Measurements from ENCODE around the gene C16orf90. TPM values are rescaled to one million over a fixed set of nuclear protein-coding genes. Genes with fewer than 3 reads are reported as not detected.

C16orf90 gene
- total RNA-seq, 1 donor from 2014 or later: not detected

DNA sequence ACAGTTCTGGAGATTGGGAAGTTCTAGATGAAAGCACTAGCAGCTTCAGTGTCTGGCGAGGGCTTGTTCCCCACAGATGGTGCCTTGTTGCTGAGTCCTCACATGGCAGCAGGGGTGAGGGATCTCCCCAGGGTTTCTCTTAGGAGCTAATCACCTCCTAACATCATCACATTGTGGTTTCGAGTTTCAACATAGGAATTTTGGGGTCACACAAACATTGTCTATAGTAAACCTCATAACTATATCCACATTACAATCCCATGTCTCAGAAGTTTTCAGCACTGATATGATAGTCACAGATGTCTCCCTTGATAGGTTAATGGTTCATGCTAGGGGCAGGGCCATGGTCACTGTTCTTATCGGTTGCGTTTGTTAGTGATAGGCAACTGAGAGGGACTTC is 19.3 kb upstream of the C16orf90 start:
- H3K27ac Mint-ChIP-seq (ENCODE audit: unreplicated experiment): no peak overlapping the region
- H3K27me3 Mint-ChIP-seq (ENCODE audit: unreplicated experiment): no peaks in the 10 kb centered on the region
- H3K4me3 Mint-ChIP-seq (ENCODE audit: unreplicated experiment): no peak overlapping the region
- TF ChIP-seq, protein P1, sequence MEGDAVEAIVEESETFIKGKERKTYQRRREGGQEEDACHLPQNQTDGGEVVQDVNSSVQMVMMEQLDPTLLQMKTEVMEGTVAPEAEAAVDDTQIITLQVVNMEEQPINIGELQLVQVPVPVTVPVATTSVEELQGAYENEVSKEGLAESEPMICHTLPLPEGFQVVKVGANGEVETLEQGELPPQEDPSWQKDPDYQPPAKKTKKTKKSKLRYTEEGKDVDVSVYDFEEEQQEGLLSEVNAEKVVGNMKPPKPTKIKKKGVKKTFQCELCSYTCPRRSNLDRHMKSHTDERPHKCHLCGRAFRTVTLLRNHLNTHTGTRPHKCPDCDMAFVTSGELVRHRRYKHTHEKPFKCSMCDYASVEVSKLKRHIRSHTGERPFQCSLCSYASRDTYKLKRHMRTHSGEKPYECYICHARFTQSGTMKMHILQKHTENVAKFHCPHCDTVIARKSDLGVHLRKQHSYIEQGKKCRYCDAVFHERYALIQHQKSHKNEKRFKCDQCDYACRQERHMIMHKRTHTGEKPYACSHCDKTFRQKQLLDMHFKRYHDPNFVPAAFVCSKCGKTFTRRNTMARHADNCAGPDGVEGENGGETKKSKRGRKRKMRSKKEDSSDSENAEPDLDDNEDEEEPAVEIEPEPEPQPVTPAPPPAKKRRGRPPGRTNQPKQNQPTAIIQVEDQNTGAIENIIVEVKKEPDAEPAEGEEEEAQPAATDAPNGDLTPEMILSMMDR (IDR thresholded peaks at IDR 0.05): no peak
- peaks cover 48% of the 10 kb centered on the region for H3K36me3 Mint-ChIP-seq (ENCODE audit: unreplicated experiment)
- DNase-seq (ENCODE audit: extremely low spot score, unreplicated experiment): no peak
- H3K4me1 Mint-ChIP-seq (ENCODE audit: unreplicated experiment): peaks cover 4% of the 10 kb centered on the region
- H3K9me3 Mint-ChIP-seq (ENCODE audit: unreplicated experiment): no peaks in the 10 kb centered on the region

DNA sequence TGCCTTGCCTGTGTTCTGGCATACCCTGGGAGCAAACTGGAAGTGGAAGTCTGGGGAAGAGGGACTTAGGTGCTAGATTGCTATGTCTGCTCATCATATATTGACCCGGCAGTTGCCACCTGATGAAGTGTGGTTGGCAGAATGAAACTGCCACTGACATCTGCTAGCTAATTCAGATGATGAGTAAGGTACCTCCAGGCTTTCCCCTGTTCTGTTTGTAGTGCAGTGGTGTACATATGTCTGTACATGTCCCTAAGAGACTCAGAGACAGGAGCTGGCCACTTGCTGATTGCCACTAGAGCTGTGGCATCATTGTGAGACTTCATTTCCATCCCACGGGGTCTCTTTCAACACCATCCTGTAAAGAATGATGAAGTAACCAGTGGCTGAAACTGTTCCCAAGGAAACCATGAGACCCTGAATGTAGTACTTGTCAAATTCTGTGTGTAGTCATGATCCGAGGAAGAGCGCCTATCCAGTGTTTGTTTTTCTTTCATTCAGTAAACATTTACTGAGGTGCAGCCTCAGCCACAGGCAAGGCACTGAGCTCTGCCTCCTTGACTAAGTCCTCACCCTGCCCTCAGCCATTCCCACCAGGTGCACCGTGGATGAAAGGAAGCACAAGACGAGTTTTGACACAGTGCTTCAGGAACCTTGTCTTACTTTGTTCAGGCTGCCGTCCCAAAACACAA is 18.7 kb upstream of the C16orf90 start:
- Mint-ChIP-seq H3K27ac (ENCODE audit: unreplicated experiment) (no peak overlapping the region), H3K4me3 (ENCODE audit: unreplicated experiment) (no peak overlapping the region), H3K36me3 (ENCODE audit: unreplicated experiment) (peaks cover 44% of the 10 kb centered on the region), H3K4me1 (ENCODE audit: unreplicated experiment) (peaks cover 4% of the 10 kb centered on the region), H3K9me3 (ENCODE audit: unreplicated experiment) (no peaks in the 10 kb centered on the region), H3K27me3 (ENCODE audit: unreplicated experiment) (no peaks in the 10 kb centered on the region)
- DNase-seq (ENCODE audit: extremely low spot score, unreplicated experiment): no peak
- TF ChIP-seq, protein P1 (IDR thresholded peaks at IDR 0.05): no peak

DNA sequence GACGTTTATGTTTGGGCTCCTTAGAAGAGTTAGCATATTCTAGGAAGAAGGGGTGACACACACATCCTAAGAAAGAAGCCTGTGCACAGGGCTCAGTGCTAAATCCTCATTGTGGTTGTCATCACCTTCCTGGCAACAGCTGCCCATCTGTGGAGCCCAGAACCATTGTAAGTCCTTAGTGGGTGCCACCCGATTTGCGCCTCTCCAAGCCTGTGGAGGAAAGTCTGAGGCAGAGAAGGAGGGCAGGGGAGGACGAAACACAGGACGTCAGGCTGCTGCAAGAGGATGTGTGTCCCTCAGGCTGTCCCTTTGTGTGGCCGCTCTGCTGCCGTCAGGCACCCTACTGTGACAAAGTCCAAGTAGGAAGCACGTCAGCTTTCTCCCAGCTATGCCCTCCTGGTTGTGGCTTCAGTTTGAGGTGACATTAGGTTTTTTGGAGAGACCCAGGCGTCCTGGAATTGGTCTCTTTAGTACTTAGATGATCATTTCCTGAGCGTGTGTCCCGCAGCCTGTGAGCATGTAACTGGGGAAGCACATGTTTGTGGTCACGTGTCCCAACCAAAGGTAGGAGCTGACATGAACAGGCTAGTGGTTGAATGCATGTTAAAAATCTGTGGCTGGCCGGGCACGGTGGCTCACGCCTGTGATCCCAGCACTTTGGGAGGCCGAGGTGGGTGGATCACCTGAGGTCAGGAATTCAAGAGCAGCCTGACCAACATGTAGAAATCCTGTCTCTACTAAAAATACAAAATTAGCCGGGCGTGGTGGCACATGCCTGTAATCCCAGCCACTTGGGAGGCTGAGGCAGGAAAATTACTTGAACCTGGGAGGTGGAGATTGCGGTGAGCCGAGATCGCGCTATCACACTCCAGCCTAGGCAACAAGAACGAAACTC is 16.2 kb upstream of the C16orf90 start:
- Mint-ChIP-seq H3K4me3 (ENCODE audit: unreplicated experiment) (no peak overlapping the region), H3K36me3 (ENCODE audit: unreplicated experiment) (peaks cover 43% of the 10 kb centered on the region)

DNA sequence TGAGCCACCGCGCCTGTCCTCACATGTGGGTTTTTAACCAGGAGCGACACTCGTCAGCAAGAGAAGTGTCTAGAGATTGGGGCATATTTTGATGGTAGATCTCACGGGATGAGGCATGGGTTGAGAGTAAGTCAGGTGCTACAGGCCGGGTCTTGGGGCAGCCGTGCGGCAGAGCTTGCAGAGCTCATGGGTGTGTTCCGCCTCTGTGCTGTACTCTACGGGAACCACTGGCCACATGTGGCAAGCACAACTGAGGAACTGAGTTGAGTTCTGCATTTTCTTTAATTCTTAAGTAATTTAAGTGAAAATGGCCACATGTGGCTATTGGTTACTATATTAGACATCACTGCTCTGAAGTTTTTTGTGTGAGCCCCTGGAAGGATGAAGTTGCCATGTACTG is 15.1 kb upstream of the C16orf90 start:
- no peak overlapping the region for H3K27ac Mint-ChIP-seq (ENCODE audit: unreplicated experiment)
- no peaks in the 10 kb centered on the region for H3K27me3 Mint-ChIP-seq (ENCODE audit: unreplicated experiment)
- no peak for DNase-seq (ENCODE audit: extremely low spot score, unreplicated experiment)
- no peaks in the 10 kb centered on the region for H3K4me1 Mint-ChIP-seq (ENCODE audit: unreplicated experiment)
- no peaks in the 10 kb centered on the region for H3K9me3 Mint-ChIP-seq (ENCODE audit: unreplicated experiment)
- TF ChIP-seq, protein P1 (IDR thresholded peaks at IDR 0.05): no peak
- peaks cover 46% of the 10 kb centered on the region for H3K36me3 Mint-ChIP-seq (ENCODE audit: unreplicated experiment)
- no peak overlapping the region for H3K4me3 Mint-ChIP-seq (ENCODE audit: unreplicated experiment)

More for the DNA sequence above, 16.2 kb upstream of the C16orf90 start:
- Mint-ChIP-seq H3K27me3 (ENCODE audit: unreplicated experiment) (no peaks in the 10 kb centered on the region), H3K9me3 (ENCODE audit: unreplicated experiment) (no peaks in the 10 kb centered on the region), H3K4me1 (ENCODE audit: unreplicated experiment) (no peaks in the 10 kb centered on the region), H3K27ac (ENCODE audit: unreplicated experiment) (no peak overlapping the region)
- DNase-seq (ENCODE audit: extremely low spot score, unreplicated experiment): no peak
- TF ChIP-seq, protein P1 (IDR thresholded peaks at IDR 0.05): no peak

DNA sequence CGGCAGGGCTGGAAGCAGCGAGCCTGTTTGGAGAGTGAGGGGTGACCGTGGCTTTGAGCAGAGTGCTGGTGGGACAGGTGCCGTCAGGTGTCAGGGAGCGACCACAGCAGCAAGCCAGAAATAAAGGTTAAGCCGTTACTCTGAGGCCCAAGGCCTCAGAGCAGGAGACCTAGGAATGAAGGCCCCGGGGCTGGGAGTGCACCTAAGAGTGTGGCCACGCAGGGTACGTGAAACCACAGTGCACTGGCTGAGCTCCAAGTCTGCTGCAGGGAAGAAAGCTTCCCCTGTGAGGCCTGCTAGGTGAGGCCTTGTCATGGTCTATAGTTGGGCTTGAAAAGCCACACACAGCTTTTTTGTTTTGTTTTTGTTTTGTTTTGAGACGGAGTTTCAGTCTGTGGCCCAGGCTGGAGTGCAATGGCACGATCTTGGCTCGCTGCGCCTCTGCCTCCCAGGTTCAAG is 14.2 kb upstream of the C16orf90 start:
- DNase-seq (ENCODE audit: extremely low spot score, unreplicated experiment): no peak
- Mint-ChIP-seq H3K27me3 (ENCODE audit: unreplicated experiment) (no peaks in the 10 kb centered on the region), H3K36me3 (ENCODE audit: unreplicated experiment) (peaks cover 45% of the 10 kb centered on the region), H3K4me3 (ENCODE audit: unreplicated experiment) (no peak overlapping the region), H3K4me1 (ENCODE audit: unreplicated experiment) (no peaks in the 10 kb centered on the region), H3K27ac (ENCODE audit: unreplicated experiment) (no peak overlapping the region), H3K9me3 (ENCODE audit: unreplicated experiment) (no peaks in the 10 kb centered on the region)
- TF ChIP-seq, protein P1 (IDR thresholded peaks at IDR 0.05): no peak
